ENCODE results near the gene DHRSX. TPM values are rescaled to one million over a fixed set of nuclear protein-coding genes. Genes with fewer than 3 reads are reported as not detected.
"Not testable (repeated sequence)": the region's sequence is repeated elsewhere in the genome, so short reads cannot be mapped to it uniquely, and the experiment has no call there.

The DHRSX gene
- total RNA-seq, 1 experiment from 2014 or later, result 21.5 TPM

DNA sequence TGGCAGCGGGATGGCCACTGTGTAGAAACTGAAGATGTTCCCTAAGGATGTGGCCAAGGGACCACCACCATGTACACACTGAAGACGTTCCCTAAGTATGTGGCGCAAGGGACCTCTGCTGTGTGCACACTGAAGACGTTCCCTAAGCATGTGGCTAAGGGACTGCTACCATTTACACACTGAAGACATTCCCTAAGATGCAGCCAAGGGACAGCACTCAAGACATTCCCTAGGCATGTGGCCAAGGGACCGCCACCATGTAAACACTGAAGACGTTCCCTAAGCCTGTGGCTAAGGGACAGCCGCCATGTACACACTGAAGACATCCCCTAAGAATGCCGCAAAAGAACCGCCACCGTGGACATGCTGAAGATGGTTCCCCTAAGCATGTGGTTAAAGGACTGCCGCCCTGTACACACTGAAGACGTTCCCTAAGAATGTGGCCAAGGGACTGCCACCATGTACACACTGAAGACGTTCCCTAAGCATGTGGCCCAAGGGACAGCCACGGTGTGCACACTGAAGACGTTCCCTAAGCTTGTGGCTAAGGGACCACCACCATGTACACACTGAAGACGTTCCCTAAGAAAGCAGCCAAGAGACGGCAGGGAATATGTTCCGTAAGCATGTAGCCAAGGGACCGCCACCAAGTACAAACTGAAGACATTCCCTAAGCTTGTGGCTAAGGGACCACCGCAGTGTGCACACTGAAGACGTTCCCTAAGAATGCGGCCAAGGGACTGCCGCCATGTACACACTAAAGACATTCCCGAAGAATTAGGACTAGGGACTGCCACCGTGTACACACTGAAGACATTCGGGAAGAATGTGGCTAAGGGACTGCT, 43.3 kb downstream of the DHRSX start:
- intact Hi-C loops (cut with micrococcal nuclease; ENCODE audit: unreplicated experiment), result no loop called here
- Mint-ChIP-seq H3K27ac (ENCODE audit: unreplicated experiment) (no peak overlapping the region), H3K4me1 (ENCODE audit: low read depth, unreplicated experiment) (peaks cover 9% of the 10 kb centered on the region), H3K9me3 (ENCODE audit: low read depth, unreplicated experiment) (no peaks in the 10 kb centered on the region), H3K27me3 (ENCODE audit: unreplicated experiment) (no peaks in the 10 kb centered on the region), H3K4me3 (ENCODE audit: low read depth, unreplicated experiment) (no peak overlapping the region), H3K36me3 (ENCODE audit: insufficient read depth, unreplicated experiment) (no peaks in the 10 kb centered on the region)
- no peak for TF ChIP-seq CTCF (IDR thresholded peaks at IDR 0.05; ENCODE audit: unreplicated experiment)
- CTCF ChIA-PET, result no interaction called here
- BruUV-seq (replicated peaks), result no TSS peak
- no peak for DNase-seq

DNA sequence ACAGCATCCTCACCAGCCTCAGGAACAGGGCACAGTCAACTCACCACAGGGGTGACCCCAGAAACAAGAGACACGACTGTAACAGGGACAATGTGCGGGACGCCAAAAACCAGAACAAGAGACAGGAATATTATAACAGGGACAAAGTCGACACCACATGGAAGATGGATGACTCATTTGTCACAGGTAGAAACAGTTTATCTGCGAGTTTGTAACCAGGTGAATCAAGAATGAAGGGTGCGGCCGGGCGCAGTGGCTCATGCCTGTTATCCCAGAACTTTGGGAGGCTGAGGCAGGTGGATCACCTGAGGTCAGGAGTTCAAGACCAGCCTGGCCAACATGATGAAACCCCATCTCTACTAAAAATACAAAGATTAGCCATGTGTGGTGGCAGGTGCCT, 44.7 kb downstream of the DHRSX start:
- H3K27ac Mint-ChIP-seq (ENCODE audit: unreplicated experiment); H3K4me3 Mint-ChIP-seq (ENCODE audit: low read depth, unreplicated experiment); H3K9me3 Mint-ChIP-seq (ENCODE audit: low read depth, unreplicated experiment); CTCF ChIA-PET; H3K36me3 Mint-ChIP-seq (ENCODE audit: insufficient read depth, unreplicated experiment); BruUV-seq (replicated peaks); H3K27me3 Mint-ChIP-seq (ENCODE audit: unreplicated experiment); intact Hi-C loops (cut with micrococcal nuclease; ENCODE audit: unreplicated experiment): not testable (repeated sequence)
- H3K4me1 Mint-ChIP-seq (ENCODE audit: low read depth, unreplicated experiment), result peaks cover 17% of the 10 kb centered on the region
- peak; percentile 12 for DNase-seq

- BruUV-seq (replicated peaks); CTCF ChIA-PET; H3K27ac Mint-ChIP-seq (ENCODE audit: unreplicated experiment); H3K4me3 Mint-ChIP-seq (ENCODE audit: low read depth, unreplicated experiment); intact Hi-C loops (cut with micrococcal nuclease; ENCODE audit: unreplicated experiment); H3K9me3 Mint-ChIP-seq (ENCODE audit: low read depth, unreplicated experiment); H3K27me3 Mint-ChIP-seq (ENCODE audit: unreplicated experiment); DNase-seq; H3K36me3 Mint-ChIP-seq (ENCODE audit: insufficient read depth, unreplicated experiment): not testable (repeated sequence)
- peaks cover 19% of the 10 kb centered on the region for H3K4me1 Mint-ChIP-seq (ENCODE audit: low read depth, unreplicated experiment)
Measured at GRCh38 chrX:2454620-2455019, 46.2 kb downstream of the DHRSX start.

DNA sequence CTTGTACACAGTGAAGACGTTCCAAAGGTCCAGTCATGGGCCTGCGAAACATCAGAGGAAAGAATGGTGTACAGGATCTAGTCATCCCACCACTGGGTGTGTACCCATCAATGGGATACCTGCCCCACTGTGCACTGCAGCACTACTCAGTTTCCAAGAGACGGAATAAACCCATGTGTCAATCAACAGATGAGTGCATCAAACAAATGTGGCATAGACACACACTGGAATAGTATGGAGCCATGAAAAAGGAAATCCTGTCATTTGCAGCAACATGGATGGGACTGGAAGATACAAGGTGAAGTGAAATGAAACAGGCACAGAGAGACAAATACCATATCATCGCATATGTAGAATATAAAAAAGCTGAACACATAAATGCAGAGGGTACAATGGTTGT, 48.0 kb downstream of the DHRSX start:
- no peak overlapping the region for H3K4me3 Mint-ChIP-seq (ENCODE audit: low read depth, unreplicated experiment)
- H3K27ac Mint-ChIP-seq (ENCODE audit: unreplicated experiment), result no peak overlapping the region
- intact Hi-C loops (cut with micrococcal nuclease; ENCODE audit: unreplicated experiment), result no loop called here
- no peak for TF ChIP-seq CTCF (IDR thresholded peaks at IDR 0.05; ENCODE audit: unreplicated experiment)
- no peaks in the 10 kb centered on the region for H3K9me3 Mint-ChIP-seq (ENCODE audit: low read depth, unreplicated experiment)
- H3K36me3 Mint-ChIP-seq (ENCODE audit: insufficient read depth, unreplicated experiment), result no peaks in the 10 kb centered on the region
- no TSS peak for BruUV-seq (replicated peaks)
- no peaks in the 10 kb centered on the region for H3K27me3 Mint-ChIP-seq (ENCODE audit: unreplicated experiment)
- H3K4me1 Mint-ChIP-seq (ENCODE audit: low read depth, unreplicated experiment), result peaks cover 19% of the 10 kb centered on the region
- CTCF ChIA-PET, result no interaction called here
- no peak for DNase-seq

DNA sequence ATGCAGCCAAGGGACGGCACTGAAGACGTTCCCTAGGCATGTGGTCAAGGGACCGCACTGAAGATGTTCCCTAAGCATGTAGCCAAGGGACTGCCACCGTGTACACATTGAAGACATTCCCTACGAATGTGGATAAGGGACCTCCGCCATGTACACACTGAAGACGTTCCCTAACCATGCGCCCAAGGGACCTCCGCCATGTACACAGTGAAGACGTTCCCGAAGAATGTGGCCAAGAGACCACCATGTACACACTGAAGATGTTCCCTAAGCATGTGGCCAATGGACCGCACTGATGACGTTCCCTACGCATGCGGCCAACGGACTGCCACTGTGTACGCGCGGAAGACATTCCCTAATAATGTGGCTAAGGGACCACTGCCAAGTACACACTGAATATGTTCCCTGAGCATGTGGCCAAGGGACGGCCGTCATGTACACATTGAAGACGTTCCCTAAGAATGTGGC, 48.4 kb downstream of the DHRSX start:
- no peaks in the 10 kb centered on the region for H3K9me3 Mint-ChIP-seq (ENCODE audit: low read depth, unreplicated experiment)
- no peaks in the 10 kb centered on the region for H3K36me3 Mint-ChIP-seq (ENCODE audit: insufficient read depth, unreplicated experiment)
- H3K27ac Mint-ChIP-seq (ENCODE audit: unreplicated experiment), result no peak overlapping the region
- DNase-seq, result no peak
- peaks cover 19% of the 10 kb centered on the region for H3K4me1 Mint-ChIP-seq (ENCODE audit: low read depth, unreplicated experiment)
- no peaks in the 10 kb centered on the region for H3K27me3 Mint-ChIP-seq (ENCODE audit: unreplicated experiment)
- intact Hi-C loops (cut with micrococcal nuclease; ENCODE audit: unreplicated experiment), result no loop called here
- H3K4me3 Mint-ChIP-seq (ENCODE audit: low read depth, unreplicated experiment), result no peak overlapping the region
- no peak for TF ChIP-seq CTCF (IDR thresholded peaks at IDR 0.05; ENCODE audit: unreplicated experiment)
- BruUV-seq (replicated peaks), result no TSS peak
- CTCF ChIA-PET, result no interaction called here
